Neural cell (in vitro differentiated cells): ENCODE measurements around the gene DMWD. TPM values are rescaled to one million over a fixed set of nuclear protein-coding genes. Genes with fewer than 3 reads are reported as not detected.

ENCODE experiments used
- H2AFZ ChIP-seq: fragments of 200-600, 300-800 bp; sonication (generic), shearing (Covaris generic); 2 replicates; pipeline ENCODE4 v1.6.0; 2014; ENCODE audit warnings: low read depth, mild to moderate bottlenecking, antibody characterized with exemption, low read length, moderate library complexity
- H3F3A ChIP-seq: fragments of 200-600 bp; shearing (Covaris generic); 2 replicates; pipeline ENCODE4 v1.6.1; 2016; ENCODE audit warnings: mild to moderate bottlenecking, moderate library complexity, mixed read lengths, antibody characterized with exemption, low read length; ENCODE audit not compliant: insufficient read depth, poor library complexity, severe bottlenecking
- H3K27ac ChIP-seq: fragments of 200-600, 300-800 bp; sonication (generic), shearing (Covaris generic); 2 replicates; pipeline ENCODE4 v1.5.1; 2014; ENCODE audit warnings: mild to moderate bottlenecking, low read length, moderate library complexity
- H3K27me3 ChIP-seq: fragments of 300-800, 200-600 bp; sonication (generic), shearing (Covaris generic); 2 replicates; pipeline ENCODE4 v1.6.0; 2014; ENCODE audit warnings: mild to moderate bottlenecking, low read depth, low read length, moderate library complexity; ENCODE audit not compliant: insufficient read depth
- H3K36me3 ChIP-seq: fragments of 300-800, 200-600 bp; sonication (generic), shearing (Covaris generic); 2 replicates; pipeline ENCODE4 v1.5.1; 2014; ENCODE audit warnings: mild to moderate bottlenecking, antibody characterized with exemption, low read length, moderate library complexity; ENCODE audit not compliant: insufficient read depth
- H3K4me2 ChIP-seq: fragments of 300-800, 200-600 bp; sonication (generic), shearing (Covaris generic); 2 replicates; pipeline ENCODE4 v1.6.0; 2014; ENCODE audit warnings: mild to moderate bottlenecking, low read length
- H3K4me3 ChIP-seq: fragments of 300-800, 200-600 bp; sonication (generic), shearing (Covaris generic); 2 replicates; pipeline ENCODE4 v1.5.1; 2014; ENCODE audit warnings: mild to moderate bottlenecking, low read length, moderate library complexity
- H3K79me2 ChIP-seq: fragments of 200-600 bp; shearing (Covaris generic); replicated peaks from 2 replicates; pipeline ENCODE4 v1.6.0; 2014; ENCODE audit warnings: mild to moderate bottlenecking, low read length, moderate library complexity; ENCODE audit not compliant: insufficient read depth
- H3K9ac ChIP-seq: fragments of 300-800, 200-600 bp; sonication (generic), shearing (Covaris generic); 2 replicates; pipeline ENCODE4 v1.6.1; 2016; ENCODE audit warnings: mild to moderate bottlenecking, low read length, mixed read lengths
- H3K9me2 ChIP-seq: fragments of 200-600 bp; shearing (Covaris generic); 2 replicates; pipeline ENCODE4 v1.6.1; 2016; ENCODE audit warnings: mild to moderate bottlenecking, low read length, mixed read lengths; ENCODE audit not compliant: insufficient read depth
- H3K9me3 ChIP-seq: fragments of 200-600, 300-800 bp; sonication (generic), shearing (Covaris generic); 2 replicates; pipeline ENCODE4 v1.6.1; 2016; ENCODE audit warnings: mild to moderate bottlenecking, mixed run types, low read length, moderate library complexity, mixed read lengths
- H4K20me1 ChIP-seq: fragments of 200-600 bp; shearing (Covaris generic); 2 replicates; pipeline ENCODE4 v1.6.1; 2016; ENCODE audit warnings: mild to moderate bottlenecking, mixed run types; ENCODE audit not compliant: insufficient read depth
- EP300 ChIP-seq: fragments of 450-650 bp; conservative IDR thresholded peaks from 2 replicates; pipeline ENCODE4 v1.6.1; 2014; ENCODE audit warnings: antibody characterized with exemption, mild to moderate bottlenecking, moderate library complexity; ENCODE audit not compliant: poor library complexity, severe bottlenecking
- EZH2 ChIP-seq: fragments of 200-600, 300-800 bp; shearing (Covaris generic), sonication (generic); IDR thresholded peaks from 2 replicates; pipeline ENCODE4 v1.6.1; 2014; ENCODE audit warnings: antibody characterized with exemption, low read length, borderline replicate concordance, mild to moderate bottlenecking; ENCODE audit not compliant: insufficient read depth, poor library complexity, severe bottlenecking
- MXI1 ChIP-seq: fragments of 450-650 bp; conservative IDR thresholded peaks from 2 replicates; pipeline ENCODE4 v1.6.1; 2014; ENCODE audit warnings: antibody characterized with exemption, mild to moderate bottlenecking; ENCODE audit not compliant: poor library complexity, severe bottlenecking
- POLR2AphosphoS5 ChIP-seq: IDR thresholded peaks from 2 replicates; pipeline ENCODE4 v1.6.1; 2012
- RAD21 ChIP-seq: fragments of 450-650 bp; conservative IDR thresholded peaks from 2 replicates; pipeline ENCODE4 v1.6.1; 2014; ENCODE audit warnings: antibody characterized with exemption, mild to moderate bottlenecking, moderate library complexity
- SMC3 ChIP-seq: fragments of 450-650 bp; conservative IDR thresholded peaks from 2 replicates; pipeline ENCODE4 v1.6.1; 2014; ENCODE audit warnings: antibody characterized with exemption, mild to moderate bottlenecking, moderate library complexity; ENCODE audit not compliant: poor library complexity
- TAF1 ChIP-seq: IDR thresholded peaks from 2 replicates; pipeline ENCODE4 v1.6.1; 2012; ENCODE audit warnings: low read depth
- polyA plus RNA-seq: library from polyadenylated mRNA; depleted of rRNA; stranded (reverse); fragments of >200 nt; gene quantifications from 2 replicates; pipeline ENCODE4 v1.2.3, GENCODE V29; 2014
- TF ChIP-seq, protein P1 (sequence below): fragments of 450-650 bp; IDR thresholded peaks from 2 replicates; pipeline ENCODE4 v1.5.1; 2014; ENCODE audit warnings: antibody characterized with exemption, mild to moderate bottlenecking, moderate library complexity; ENCODE audit not compliant: poor library complexity, severe bottlenecking
- TF ChIP-seq, protein P2 (sequence below): IDR thresholded peaks from 2 replicates; pipeline ENCODE4 v1.6.1; 2012; ENCODE audit warnings: borderline replicate concordance

The DMWD gene
- polyA plus RNA-seq, 1 donor from 2014 or later: 20.4 TPM

DNA sequence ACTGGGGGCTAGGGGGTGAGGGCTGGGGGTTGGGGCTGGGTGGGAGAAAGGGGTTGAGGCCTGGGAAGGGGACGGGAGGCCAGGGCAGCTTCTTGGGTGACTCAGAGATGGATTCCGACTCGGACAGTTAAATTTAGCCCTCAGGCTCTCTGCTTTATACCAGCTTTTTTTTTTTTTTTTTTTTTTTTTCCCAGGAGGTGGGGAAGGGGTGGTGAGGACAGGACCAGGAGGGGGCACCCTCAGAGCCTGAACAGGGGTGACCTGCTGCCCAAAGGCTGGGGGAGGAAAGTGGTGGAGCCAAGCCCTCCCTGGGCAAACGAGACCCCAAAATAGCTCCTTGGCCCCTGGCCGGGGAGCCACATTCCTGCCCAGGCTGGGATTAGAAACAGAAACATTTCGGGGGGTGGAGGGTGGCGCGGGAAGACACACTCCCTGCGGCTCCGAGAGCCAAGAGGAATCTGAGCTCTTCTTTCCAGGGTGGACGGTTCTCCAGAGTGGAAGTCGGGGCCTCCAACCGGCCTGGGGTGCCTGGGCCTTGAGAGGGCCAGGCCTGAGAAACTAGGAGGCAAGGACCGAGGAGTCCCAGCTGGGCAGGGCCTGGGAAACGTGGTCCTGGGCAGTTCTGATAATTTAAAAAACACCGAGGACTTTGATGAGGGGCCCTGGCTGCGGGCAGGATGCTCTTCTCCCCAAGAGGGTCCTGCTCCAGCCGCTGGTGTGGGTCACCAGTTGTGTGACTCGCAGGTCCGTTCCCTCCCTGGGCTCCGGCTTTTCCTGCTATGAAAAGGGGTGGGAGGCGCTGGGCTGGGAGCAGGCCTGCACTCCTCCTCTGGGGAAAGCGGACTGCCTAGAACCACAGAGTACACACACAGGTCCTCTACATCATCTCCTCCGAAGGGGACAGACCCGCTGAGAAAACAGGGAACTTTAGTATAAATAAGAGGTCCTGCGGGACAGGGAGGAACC lies 9.5 kb downstream of the DMWD start:
- Histone ChIP-seq H3K9me3 (no peaks in the 10 kb centered on the region), H3K9ac (no peak overlapping the region), H3K4me3 (no peak overlapping the region), H3F3A (no peaks in the 10 kb centered on the region), H2AFZ (no peak overlapping the region), H4K20me1 (no peaks in the 10 kb centered on the region), H3K9me2 (no peaks in the 10 kb centered on the region), H3K79me2 (no peaks in the 10 kb centered on the region), H3K4me2 (no peak overlapping the region), H3K27ac (no peak overlapping the region), H3K36me3 (no peaks in the 10 kb centered on the region), H3K27me3 (no peaks in the 10 kb centered on the region)
- TF ChIP-seq, protein P1, sequence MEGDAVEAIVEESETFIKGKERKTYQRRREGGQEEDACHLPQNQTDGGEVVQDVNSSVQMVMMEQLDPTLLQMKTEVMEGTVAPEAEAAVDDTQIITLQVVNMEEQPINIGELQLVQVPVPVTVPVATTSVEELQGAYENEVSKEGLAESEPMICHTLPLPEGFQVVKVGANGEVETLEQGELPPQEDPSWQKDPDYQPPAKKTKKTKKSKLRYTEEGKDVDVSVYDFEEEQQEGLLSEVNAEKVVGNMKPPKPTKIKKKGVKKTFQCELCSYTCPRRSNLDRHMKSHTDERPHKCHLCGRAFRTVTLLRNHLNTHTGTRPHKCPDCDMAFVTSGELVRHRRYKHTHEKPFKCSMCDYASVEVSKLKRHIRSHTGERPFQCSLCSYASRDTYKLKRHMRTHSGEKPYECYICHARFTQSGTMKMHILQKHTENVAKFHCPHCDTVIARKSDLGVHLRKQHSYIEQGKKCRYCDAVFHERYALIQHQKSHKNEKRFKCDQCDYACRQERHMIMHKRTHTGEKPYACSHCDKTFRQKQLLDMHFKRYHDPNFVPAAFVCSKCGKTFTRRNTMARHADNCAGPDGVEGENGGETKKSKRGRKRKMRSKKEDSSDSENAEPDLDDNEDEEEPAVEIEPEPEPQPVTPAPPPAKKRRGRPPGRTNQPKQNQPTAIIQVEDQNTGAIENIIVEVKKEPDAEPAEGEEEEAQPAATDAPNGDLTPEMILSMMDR: no peak
- TF ChIP-seq MXI1 (no peak), TAF1 (no peak), EP300 (no peak), RAD21 (no peak), SMC3 (no peak), POLR2AphosphoS5 (no peak), EZH2 (no peak)
- TF ChIP-seq, protein P2, sequence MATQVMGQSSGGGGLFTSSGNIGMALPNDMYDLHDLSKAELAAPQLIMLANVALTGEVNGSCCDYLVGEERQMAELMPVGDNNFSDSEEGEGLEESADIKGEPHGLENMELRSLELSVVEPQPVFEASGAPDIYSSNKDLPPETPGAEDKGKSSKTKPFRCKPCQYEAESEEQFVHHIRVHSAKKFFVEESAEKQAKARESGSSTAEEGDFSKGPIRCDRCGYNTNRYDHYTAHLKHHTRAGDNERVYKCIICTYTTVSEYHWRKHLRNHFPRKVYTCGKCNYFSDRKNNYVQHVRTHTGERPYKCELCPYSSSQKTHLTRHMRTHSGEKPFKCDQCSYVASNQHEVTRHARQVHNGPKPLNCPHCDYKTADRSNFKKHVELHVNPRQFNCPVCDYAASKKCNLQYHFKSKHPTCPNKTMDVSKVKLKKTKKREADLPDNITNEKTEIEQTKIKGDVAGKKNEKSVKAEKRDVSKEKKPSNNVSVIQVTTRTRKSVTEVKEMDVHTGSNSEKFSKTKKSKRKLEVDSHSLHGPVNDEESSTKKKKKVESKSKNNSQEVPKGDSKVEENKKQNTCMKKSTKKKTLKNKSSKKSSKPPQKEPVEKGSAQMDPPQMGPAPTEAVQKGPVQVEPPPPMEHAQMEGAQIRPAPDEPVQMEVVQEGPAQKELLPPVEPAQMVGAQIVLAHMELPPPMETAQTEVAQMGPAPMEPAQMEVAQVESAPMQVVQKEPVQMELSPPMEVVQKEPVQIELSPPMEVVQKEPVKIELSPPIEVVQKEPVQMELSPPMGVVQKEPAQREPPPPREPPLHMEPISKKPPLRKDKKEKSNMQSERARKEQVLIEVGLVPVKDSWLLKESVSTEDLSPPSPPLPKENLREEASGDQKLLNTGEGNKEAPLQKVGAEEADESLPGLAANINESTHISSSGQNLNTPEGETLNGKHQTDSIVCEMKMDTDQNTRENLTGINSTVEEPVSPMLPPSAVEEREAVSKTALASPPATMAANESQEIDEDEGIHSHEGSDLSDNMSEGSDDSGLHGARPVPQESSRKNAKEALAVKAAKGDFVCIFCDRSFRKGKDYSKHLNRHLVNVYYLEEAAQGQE: no peak

DNA sequence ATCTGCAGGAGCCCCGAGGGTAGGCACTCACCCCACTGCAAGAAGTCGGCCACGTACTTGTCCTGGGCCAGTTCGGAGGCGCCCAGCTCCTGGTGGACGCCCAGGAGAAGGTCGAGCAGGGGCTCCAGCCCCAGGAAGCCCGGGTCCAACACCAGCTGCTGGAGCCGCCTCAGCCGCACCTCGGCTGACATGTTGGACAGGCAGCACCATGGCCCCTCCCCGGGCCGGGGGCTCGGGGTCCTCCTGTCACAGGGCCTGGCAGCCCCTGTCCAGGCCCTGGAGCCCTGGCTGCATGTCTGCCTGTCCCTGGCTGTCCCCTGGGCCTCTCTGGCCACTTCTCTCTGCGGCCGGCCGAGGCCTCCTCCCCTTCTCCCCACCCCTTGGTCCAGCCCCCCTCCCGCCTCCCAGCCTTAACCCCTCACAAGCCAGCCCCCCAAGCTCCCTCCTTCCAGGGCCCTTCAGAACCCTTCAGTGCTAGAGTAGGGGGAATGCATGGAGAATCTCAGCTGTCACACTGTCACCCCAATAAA lies 10.4 kb downstream of the DMWD start, which contains the start of gene DMPK:
Gene DMPK, minus strand, starts transcription at position 329 of the 530 bp plus-strand sequence. Its CDS starts 138 bp downstream, at position 191.
- Histone ChIP-seq H4K20me1 (no peaks in the 10 kb centered on the region), H3K79me2 (no peaks in the 10 kb centered on the region), H3K27me3 (no peaks in the 10 kb centered on the region), H3K27ac (no peak within 1 kb of the TSS), H3K4me3 (no peak within 1 kb of the TSS), H3K9me3 (no peaks in the 10 kb centered on the region), H3K9ac (no peak within 1 kb of the TSS), H3K9me2 (no peaks in the 10 kb centered on the region), H2AFZ (no peak within 1 kb of the TSS), H3K36me3 (no peaks in the 10 kb centered on the region), H3F3A (no peaks in the 10 kb centered on the region), H3K4me2 (no peak within 1 kb of the TSS)
- TF ChIP-seq, protein P1: no peak
- TF ChIP-seq SMC3: no peak
